GM18520 (cell line): ENCODE measurements around the gene KCNK1.

Experiments used
- ATAC-seq: cut with Tn5 transposase; IDR thresholded peaks from one replicate; pipeline ENCODE4 v1.9.1; 2021; ENCODE audit not compliant: unreplicated experiment

KCNK1 gene

DNA sequence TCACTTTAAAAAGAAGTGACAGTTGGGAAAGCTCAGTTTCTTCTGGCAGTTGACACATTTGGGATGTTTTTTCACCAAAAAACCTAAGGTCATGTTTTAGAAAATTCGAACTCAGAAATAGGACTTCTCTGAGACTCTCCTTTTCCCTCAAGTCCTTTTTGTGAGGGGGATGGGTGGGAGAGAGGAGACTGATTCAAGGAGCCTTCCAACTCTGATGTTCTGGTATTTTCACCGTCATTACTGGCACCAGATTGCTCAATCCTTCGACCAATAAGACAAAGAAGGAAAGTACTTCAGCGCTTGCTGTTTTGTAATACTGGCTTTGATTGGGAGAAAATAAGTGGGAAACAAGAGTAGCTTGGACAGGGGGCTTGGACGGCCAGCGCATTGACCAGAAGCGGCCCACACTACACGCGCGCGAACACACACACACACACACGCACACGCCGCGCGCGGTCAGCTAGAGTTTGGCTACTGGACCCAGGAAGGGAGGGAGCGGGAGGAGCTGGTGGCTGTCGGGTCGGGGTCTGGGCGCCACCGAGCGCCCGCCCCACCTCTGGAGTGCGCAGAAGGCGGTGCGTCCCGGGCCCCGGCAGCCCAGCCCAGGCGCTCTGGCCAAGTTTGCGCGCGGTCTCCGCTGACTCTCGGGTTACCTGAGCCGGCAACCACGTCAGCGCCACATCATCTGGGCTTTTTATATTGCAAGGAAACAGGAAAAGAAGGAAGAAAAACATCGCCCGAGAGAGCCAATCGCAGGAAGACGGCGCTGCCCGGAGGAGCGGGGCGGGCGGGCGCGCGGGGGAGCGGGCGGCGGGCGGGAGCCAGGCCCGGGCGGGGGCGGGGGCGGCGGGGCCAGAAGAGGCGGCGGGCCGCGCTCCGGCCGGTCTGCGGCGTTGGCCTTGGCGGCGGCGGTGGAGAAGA lies at the start of gene KCNK1:
TSS of gene KCNK1 (plus strand) at position 855 of the 921 bp plus-strand sequence. CDS start at position 921, 66 bp downstream.
- no peak for ATAC-seq

DNA sequence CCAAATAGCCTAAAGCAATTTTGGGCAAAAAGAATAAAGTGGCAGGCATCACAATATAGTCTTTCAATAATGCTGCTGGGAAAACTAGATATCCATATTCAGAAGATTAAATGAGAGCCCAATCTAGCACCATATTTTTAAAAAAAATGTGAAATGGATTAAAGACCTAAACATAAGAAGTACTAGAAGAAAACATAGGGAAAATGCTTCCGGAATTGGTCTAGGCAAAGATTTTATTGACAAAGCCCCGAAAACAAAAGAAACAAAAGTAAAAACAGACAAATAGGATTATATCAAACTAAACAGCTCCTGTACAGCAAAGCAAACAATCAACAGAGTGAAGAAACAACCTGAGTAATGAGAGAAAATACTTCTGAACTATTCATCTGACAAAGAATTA lies 48.6 kb upstream of the KCNK1 start:
- no peak for ATAC-seq

GRCh38 chr1:233566886-233567285 lies 47.0 kb upstream of the KCNK1 start:
- ATAC-seq, result no peak

GRCh38 chr1:233569636-233570035 lies 44.3 kb upstream of the KCNK1 start:
- no peak for ATAC-seq

DNA sequence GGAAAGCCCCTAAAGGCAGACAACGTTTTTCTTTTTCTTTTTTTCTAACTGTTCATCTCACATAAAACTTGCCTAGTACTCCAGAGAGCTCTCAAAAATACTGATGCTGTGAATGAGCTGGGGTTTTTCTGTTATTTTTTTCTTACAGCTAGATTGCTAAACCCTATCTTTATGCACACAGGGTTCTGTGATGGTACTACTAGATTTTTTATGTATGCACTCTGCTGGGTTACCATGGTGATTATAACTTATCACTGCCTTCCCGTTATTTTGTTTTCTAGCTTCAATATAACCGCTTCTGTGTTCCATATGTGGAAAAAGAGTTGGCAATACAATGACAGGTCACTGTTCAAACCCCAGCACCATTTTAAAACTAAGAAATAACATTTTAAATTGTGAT lies 43.7 kb upstream of the KCNK1 start:
- no peak for ATAC-seq

GRCh38 chr1:233570706-233571105 lies 43.2 kb upstream of the KCNK1 start:
- no peak for ATAC-seq

DNA sequence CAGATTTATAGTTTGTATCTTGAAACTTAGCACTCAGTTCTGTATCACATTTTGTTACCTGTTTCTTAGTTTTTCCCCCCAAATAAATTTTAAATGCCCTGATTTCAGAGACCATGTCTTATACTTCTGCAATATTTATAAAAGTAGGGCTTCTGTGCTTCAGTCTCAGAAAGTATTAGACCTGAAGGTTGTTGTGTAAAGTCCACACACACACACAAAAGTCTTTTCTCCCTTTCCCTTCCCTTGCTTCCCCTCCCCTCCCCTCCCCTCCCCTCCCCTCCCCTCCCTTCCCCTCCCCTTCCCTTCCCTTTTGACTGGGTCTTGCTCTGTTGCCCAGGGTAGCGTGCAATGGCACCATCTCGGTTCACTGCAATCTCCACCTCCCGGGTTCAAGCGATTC lies 41.0 kb upstream of the KCNK1 start:
- no peak for ATAC-seq

DNA sequence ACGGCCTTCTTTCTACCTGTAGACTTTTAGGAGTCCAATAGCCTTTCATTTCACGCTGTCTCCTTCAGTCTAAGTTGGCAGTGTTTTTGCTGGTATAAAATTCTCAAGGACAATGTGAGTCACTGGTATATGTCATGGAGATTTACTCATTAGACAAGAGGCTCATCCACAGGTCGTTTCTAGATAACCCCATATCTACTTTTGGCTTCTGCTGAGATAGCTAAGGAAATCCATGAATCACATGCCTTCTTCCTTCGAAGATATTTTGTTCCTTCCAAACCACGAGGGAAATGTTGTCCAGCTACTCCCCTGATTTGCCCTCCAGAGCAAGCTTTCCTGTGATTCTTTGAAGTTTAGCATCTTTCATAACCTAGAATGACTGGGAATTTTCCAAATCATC lies 38.5 kb upstream of the KCNK1 start:
- ATAC-seq, result no peak

GRCh38 chr1:233582439-233582838 lies 31.5 kb upstream of the KCNK1 start:
- no peak for ATAC-seq

- no peak for ATAC-seq
Observed at GRCh38 chr1:233584376-233584775, 29.5 kb upstream of the KCNK1 start.

GRCh38 chr1:233584931-233585330 lies 29.0 kb upstream of the KCNK1 start:
- ATAC-seq, result no peak

DNA sequence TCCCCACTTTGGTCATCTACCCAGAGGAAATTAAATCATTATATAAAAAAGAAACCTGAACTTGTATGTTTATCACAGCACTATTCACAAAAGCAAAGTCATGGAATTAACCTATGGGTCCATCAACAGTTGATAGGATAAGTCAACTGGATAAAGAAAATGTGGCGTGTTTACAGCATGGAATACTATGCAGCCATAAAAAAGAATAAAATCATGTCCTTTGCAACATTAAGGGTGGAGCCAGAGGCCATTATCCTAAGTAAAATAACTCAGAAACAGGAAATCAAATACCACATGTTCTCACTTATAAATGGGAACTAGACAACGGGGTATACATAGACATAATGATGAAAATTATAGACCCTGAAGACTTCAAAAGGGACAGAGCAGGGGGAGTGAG lies 27.6 kb upstream of the KCNK1 start:
- no peak for ATAC-seq

GRCh38 chr1:233587196-233587595 lies 26.7 kb upstream of the KCNK1 start:
- no peak for ATAC-seq

DNA sequence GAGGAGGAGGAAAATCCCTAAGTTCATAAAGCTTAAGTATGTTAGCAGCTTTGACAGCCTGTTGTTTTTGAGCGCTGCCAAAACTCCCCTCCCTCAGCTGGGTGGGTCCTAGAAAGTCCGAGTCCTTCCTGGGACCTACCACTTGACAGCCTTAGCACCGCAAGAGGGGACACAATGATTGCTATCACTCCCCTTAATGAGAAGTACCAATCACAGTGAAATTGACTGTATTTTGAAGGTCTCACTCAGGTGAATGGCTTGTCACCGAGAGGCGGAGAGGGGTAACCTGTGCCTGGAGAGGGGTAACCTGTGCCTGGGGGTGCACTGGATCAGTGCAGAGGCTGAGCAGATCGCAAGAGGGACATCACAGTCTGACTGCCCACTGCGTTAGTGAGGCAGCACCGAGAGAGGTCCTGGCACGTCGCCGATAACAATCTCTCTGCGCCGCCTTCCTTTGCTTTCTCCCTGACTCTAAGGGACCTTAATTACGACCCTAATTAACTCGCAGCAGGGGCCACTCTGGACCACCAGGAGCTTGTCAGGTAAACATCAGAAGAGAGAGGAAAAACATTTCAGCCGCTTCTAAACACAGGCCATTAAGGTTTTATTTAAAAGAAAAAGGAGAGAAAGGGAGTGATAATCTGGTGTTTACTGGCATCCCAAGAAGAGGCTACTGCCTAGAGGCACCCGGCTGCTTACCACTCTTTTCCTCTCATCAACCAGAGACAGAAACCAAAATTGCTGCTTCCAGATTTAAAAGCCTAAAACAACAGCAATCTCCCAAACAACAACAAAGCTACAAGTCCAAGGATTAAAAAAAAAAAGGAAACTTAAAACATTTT lies 25.7 kb upstream of the KCNK1 start:
- no peak for ATAC-seq

GRCh38 chr1:233597489-233597901 lies 16.4 kb upstream of the KCNK1 start:
- no peak for ATAC-seq

GRCh38 chr1:233598891-233599541 lies 14.9 kb upstream of the KCNK1 start:
- ATAC-seq, result peak; percentile 82

DNA sequence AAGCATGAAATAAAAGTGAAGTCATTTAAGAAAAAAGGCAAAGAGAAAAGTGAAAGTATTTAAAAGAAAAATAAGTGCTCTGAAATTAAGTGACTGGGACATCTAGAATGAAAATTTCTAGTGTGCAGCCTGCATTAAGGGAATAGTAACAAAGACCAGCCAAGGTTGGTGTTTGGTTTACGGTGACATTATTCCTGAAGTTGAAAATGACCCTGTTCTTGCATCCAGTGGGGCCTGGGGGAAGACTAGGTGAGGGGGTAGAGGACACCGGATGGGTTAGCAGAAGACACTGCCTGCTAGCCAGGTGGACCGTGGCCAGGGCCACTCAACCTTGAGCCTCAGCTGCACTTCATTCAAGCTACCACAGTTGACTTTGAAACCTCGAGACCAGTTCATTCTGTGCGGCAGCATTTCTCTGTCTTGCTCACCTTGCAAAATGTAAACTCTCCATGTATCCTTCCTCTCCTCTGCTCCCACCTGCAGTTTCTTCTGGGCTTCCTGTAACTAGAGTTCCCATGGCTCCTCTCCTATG lies 14.3 kb upstream of the KCNK1 start:
- no peak for ATAC-seq

- no peak for ATAC-seq
Observed at GRCh38 chr1:233600488-233600887, 13.4 kb upstream of the KCNK1 start.

GRCh38 chr1:233603478-233603877 lies 10.4 kb upstream of the KCNK1 start:
- no peak for ATAC-seq

GRCh38 chr1:233605205-233605604 lies 8.7 kb upstream of the KCNK1 start:
- ATAC-seq, result no peak

DNA sequence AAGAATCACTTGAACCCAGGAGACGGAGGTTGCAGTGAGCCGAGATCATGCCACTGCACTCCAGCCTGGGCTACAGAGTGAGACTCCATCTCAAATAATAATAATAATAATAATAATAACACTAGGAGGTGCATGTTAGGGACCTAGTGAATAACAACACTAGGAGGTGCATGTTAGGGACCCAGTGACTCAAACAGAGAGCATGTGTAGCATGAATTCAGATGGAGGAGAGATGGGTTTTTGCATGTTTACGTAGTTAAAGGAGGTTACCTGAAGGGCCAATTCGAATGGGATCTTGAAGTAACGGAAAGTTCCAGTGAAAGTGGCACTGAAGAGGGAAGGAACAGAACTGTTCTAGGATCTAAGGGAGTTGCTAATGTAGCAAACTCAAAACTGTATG lies 7.1 kb upstream of the KCNK1 start:
- ATAC-seq, result no peak
